K562 (cell line): Measurements from ENCODE around the gene SLBP. TPM values are rescaled to one million over a fixed set of nuclear protein-coding genes. Genes with fewer than 3 reads are reported as not detected.

Source experiments
- ATAC-seq: fragments of 200-7000 bp; cut with Tn5 transposase; 3 replicates; pipeline ENCODE4 v1.9.1; 2020; ENCODE audit warnings: moderate library complexity
- BruUV-seq: library from RNA; stranded (reverse); fragments of 400-500 nt; replicated peaks from 2 replicates; lab custom pipeline; 2021; lab: Mats Ljungman, UMichigan
- CTCF ChIA-PET: fragments of 300-600 bp; formaldehyde crosslinking; extraction: SDS; loops from one replicate; lab custom pipeline; 2021; ENCODE audit warnings: low intra/inter-chr PET ratio; lab: Yijun Ruan, JAX
- POLR2A ChIA-PET: fragments of 300-600, 350-650 bp; sonication (Branson Sonifier 250); formaldehyde crosslinking; extraction: SDS; loops from one replicate; lab custom pipeline; 2021; ENCODE audit warnings: antibody characterized with exemption, inconsistent platforms; lab: Yijun Ruan, JAX
- DNase-seq, 4 experiments: peaks; one replicate each; pipeline versions ENCODE4 v3.0.0 to v3.0.0-alpha.2; 2011 to 2018; ENCODE audit warnings: low spot score in 3 of 4, mixed read lengths in 3 of 4; ENCODE audit errors: extremely low read depth in 1 of 4
- FAIRE-seq: peaks from 2 replicates; lab custom pipeline; 2011; peaks lifted over from hg19 to GRCh38; lab: Jason Lieb, UNC
- H2AFZ ChIP-seq: 2 replicates; pipeline ENCODE4 v1.6.0; 2011; ENCODE audit warnings: low read depth, low read length, control low read depth, inconsistent platforms
- H3K27ac ChIP-seq: fragments of 200-600 bp; 3 replicates; pipeline ENCODE4 v1.8.0; 2011; ENCODE audit warnings: low read depth, mild to moderate bottlenecking, control low read depth, inconsistent platforms, low read length, moderate library complexity, mixed read lengths; ENCODE audit errors: extremely low read depth
- H3K27me3 ChIP-seq, 2 experiments: fragments of 300-600 bp in 1 of 2; 2 replicates in 1 of 2; 3 replicates in 1 of 2; pipeline versions ENCODE4 v1.6.0 to v1.8.0; 2011; ENCODE audit warnings: inconsistent platforms in 2 of 2, low read length in 2 of 2, mild to moderate bottlenecking in 1 of 2, mixed read lengths in 1 of 2, moderate library complexity in 1 of 2; ENCODE audit not compliant: control insufficient read depth in 2 of 2, insufficient read depth in 2 of 2
- H3K36me3 ChIP-seq: fragments of 300-600 bp; 3 replicates; pipeline ENCODE4 v1.8.0; 2011; ENCODE audit warnings: mild to moderate bottlenecking, low read length, inconsistent platforms; ENCODE audit not compliant: control insufficient read depth, insufficient read depth
- H3K4me1 ChIP-seq, 2 experiments: fragments of 200-600 bp in 1 of 2; replicated peaks in 1 of 2; 2 replicates in 1 of 2; 3 replicates in 1 of 2; pipeline versions ENCODE4 v1.5.1 to v1.8.0; 2011; ENCODE audit warnings: inconsistent platforms in 2 of 2, low read length in 2 of 2, mild to moderate bottlenecking in 1 of 2, mixed read lengths in 1 of 2, moderate library complexity in 1 of 2; ENCODE audit not compliant: control insufficient read depth in 2 of 2, insufficient read depth in 2 of 2
- H3K4me2 ChIP-seq: 2 replicates; pipeline ENCODE4 v1.6.1; 2011; ENCODE audit warnings: low read length, control low read depth, inconsistent platforms, mixed read lengths; ENCODE audit not compliant: insufficient read depth
- H3K4me3 ChIP-seq: fragments of 200-600 bp; sonication (generic), shearing (Covaris generic); 2 replicates; pipeline ENCODE4 v1.5.1; 2016; ENCODE audit warnings: control low read depth, inconsistent platforms
- H3K79me2 ChIP-seq: fragments of 200-600 bp; 3 replicates; pipeline ENCODE4 v1.8.0; 2011; ENCODE audit warnings: low read length, inconsistent platforms; ENCODE audit not compliant: control insufficient read depth, insufficient read depth
- H3K9ac ChIP-seq, 2 experiments: 2 replicates each; pipeline versions ENCODE4 v1.6.0 to v1.6.1; 2011; ENCODE audit warnings: low read depth in 2 of 2, low read length in 2 of 2, control low read depth in 1 of 2, inconsistent platforms in 1 of 2, mild to moderate bottlenecking in 1 of 2, mixed read lengths in 1 of 2; ENCODE audit not compliant: insufficient read depth in 1 of 2
- H3K9me1 ChIP-seq: one replicate; pipeline ENCODE4 v1.6.0; 2011; ENCODE audit warnings: inconsistent platforms, mild to moderate bottlenecking, low read length, moderate library complexity; ENCODE audit not compliant: control insufficient read depth, insufficient read depth
- H3K9me3 ChIP-seq: replicated peaks from 2 replicates; pipeline ENCODE4 v1.5.1; 2011; ENCODE audit warnings: low read depth, low read length, inconsistent platforms; ENCODE audit not compliant: control insufficient read depth, insufficient read depth
- H4K20me1 ChIP-seq: replicated peaks from 2 replicates; pipeline ENCODE4 v1.6.1; 2011; ENCODE audit warnings: low read length, inconsistent platforms, mixed read lengths; ENCODE audit not compliant: control insufficient read depth, insufficient read depth
- EGR1 ChIP-seq: fragments of 450-650 bp; conservative IDR thresholded peaks from 2 replicates; pipeline ENCODE4 v1.6.1; 2017; ENCODE audit warnings: mild to moderate bottlenecking
- NR2C1 ChIP-seq, 2 experiments: fragments of 450-650 bp; IDR thresholded peaks; 2 replicates each; pipeline ENCODE4 v1.6.1; 2017; ENCODE audit warnings: mild to moderate bottlenecking in 2 of 2, antibody characterized with exemption in 1 of 2, inconsistent platforms in 1 of 2, missing compliant biosample characterization in 1 of 2, missing genetic modification characterization in 1 of 2
- ZNF436 ChIP-seq: fragments of 250-450, 450-650 bp; sonication (Bioruptor Pico); formaldehyde crosslinking; IDR thresholded peaks from 2 replicates; pipeline ENCODE4 v1.7.0; 2020; ENCODE audit warnings: mild to moderate bottlenecking
- WGBS: fragments of 100-300 bp; shearing (Covaris generic); methylation state at CpG from one replicate; pipeline ENCODE4 v1.1.6; 2016; ENCODE audit warnings: low coverage, mixed read lengths; ENCODE audit not compliant: insufficient coverage; ENCODE audit errors: missing lambda C conversion rate; 5-methylcytosine and 5-hydroxymethylcytosine counted together
- in situ Hi-C: fragments of 300-500 bp; cut with MboI; formaldehyde crosslinking; loops from 4 replicates; pipeline ENCODE4 v1.15.0; 2018; ENCODE audit warnings: inconsistent platforms, mixed read lengths
- intact Hi-C: fragments of 100-400 bp; cut with micrococcal nuclease; formaldehyde crosslinking; loops from 2 replicates; pipeline ENCODE4 v1.14.2; 2022
- polyA plus RNA-seq, 8 experiments: library from polyadenylated mRNA; depleted of rRNA in 4 of 8; stranded (reverse) in 5 of 8; unstranded in 3 of 8; fragments of >200 nt; fragmentation: Nextera tagmentation in 2 of 8; fragmentation: Illumina TruSeq in 1 of 8; extraction: Ambion mirVana in 2 of 8; extraction: Trizol in 1 of 8; gene quantifications; 2 replicates each; pipeline versions ENCODE4 v1.2.1 to v1.2.3, GENCODE V29; 2011 to 2014; ENCODE audit warnings: inconsistent platforms in 1 of 8, missing spikeins in 1 of 8
- total RNA-seq, 7 experiments: library from RNA; depleted of rRNA in 6 of 7; stranded (reverse); fragments of >200 nt in 6 of 7; fragmentation: Illumina TruSeq in 2 of 7; extraction: Trizol in 2 of 7; gene quantifications; 2 replicates each; pipeline versions ENCODE4 v1.2.1 to v1.2.3, GENCODE V29; 2011 to 2021; ENCODE audit warnings: low replicate concordance in 1 of 7

SLBP gene
- total and polyA plus RNA-seq, 9 of the 15 experiments (the other 6 are each of a cell fraction or from before 2014, with no cell fraction given) = 49.4 to 221 (median 162) TPM

DNA sequence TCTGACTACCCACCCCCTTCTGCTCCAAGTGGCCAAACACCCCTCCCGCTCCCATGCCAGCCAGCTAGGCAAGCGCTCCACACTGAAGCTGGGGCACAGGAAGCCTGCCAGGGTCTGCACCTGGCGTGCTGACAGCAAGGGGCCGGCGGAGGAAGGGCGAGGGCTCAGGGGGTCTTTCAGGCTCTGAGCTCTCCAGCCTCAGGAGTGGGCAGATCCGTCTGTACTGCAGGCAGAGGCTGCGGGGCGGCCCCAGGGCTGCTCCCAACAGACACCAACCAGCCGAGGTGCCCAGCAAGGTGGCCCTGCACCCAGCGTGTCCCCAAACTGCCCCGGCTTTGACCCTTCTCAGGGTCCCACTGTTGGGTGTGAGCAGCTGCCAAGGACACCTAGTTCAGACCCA is 42.8 kb downstream of the SLBP start:
- 36% methylated on average over 12 of the region's 12 CpGs for WGBS
- Histone ChIP-seq H3K79me2 (no peaks in the 10 kb centered on the region), H3K9me3 (no peaks in the 10 kb centered on the region), H3K9ac (0 out of 4 replicates have a peak overlapping the region, but pooled peaks of 1 of the 2 experiments have one; percentile 6), H3K4me3 (no peak overlapping the region), H3K27me3 (no peaks in the 10 kb centered on the region), H4K20me1 (no peaks in the 10 kb centered on the region), H3K9me1 (no peaks in the 10 kb centered on the region), H3K4me2 (no peak overlapping the region), H3K27ac (no peak overlapping the region), H2AFZ (no peak overlapping the region), H3K4me1 (peaks cover 0 to 34% of the 10 kb centered on the region in 2 experiments; a peak in 2 of 5 replicates), H3K36me3 (no peaks in the 10 kb centered on the region)
- TF ChIP-seq ZNF436 (CRISPR knock-in tag) = no peak
- in situ Hi-C loops = no loop called here
- intact Hi-C loops = no loop called here
- no peak for ATAC-seq
- DNase-seq = no peak
- ChIA-PET CTCF (no interaction called here), POLR2A (no interaction called here)
- no TSS peak for BruUV-seq
- no peak for FAIRE-seq

DNA sequence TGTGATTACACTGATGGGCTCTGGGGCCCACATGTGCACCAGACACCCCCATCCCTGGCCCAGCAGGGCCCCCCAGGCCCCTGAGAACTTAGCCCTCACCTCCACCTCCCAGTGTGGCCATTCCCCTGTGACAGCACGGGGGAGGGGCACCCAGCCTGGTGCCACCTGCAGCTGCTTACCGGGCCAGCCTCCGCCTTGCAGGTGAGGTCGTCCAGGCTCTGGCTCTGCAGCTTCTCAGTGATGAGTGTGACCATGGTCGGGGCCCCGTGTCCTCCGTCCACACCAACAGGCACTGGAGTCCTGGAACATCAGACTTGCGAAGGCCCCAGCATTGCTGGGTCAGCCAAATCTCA is 43.7 kb downstream of the SLBP start:
- Histone ChIP-seq H3K27ac (no peak overlapping the region), H3K9ac (peak overlapping the region in 1 of 2 experiments; percentile 33; a peak in 1 of 4 replicates), H3K9me1 (no peaks in the 10 kb centered on the region), H2AFZ (no peak overlapping the region), H3K4me1 (peaks cover 0 to 31% of the 10 kb centered on the region in 2 experiments; a peak in 2 of 5 replicates), H3K9me3 (no peaks in the 10 kb centered on the region), H3K4me2 (no peak overlapping the region), H3K4me3 (no peak overlapping the region), H3K36me3 (no peaks in the 10 kb centered on the region), H4K20me1 (no peaks in the 10 kb centered on the region), H3K27me3 (no peaks in the 10 kb centered on the region), H3K79me2 (no peaks in the 10 kb centered on the region)
- FAIRE-seq (no peak), DNase-seq (no peak), ATAC-seq (no peak)
- in situ Hi-C loops = no loop called here
- 0 out of 2 replicates have a peak, but pooled peaks have one; percentile 23 for TF ChIP-seq EGR1
- TF ChIP-seq NR2C1 (IDR thresholded peaks at IDR 0.05) = no peak
- TF ChIP-seq NR2C1 (tag; IDR thresholded peaks at IDR 0.05) = no peak
- CTCF ChIA-PET = no interaction called here
- 59% methylated on average over 7 of the region's 8 CpGs for WGBS
- no TSS peak for BruUV-seq
- POLR2A ChIA-PET = no interaction called here
- intact Hi-C loops = no loop called here
